Measurements from ENCODE around the gene AKR1C3. TPM values are rescaled to one million over a fixed set of nuclear protein-coding genes. Genes with fewer than 3 reads are reported as not detected.
"Not testable (repeated sequence)": the region's sequence is repeated elsewhere in the genome, so short reads cannot be mapped to it uniquely, and the experiment has no call there.

Gene AKR1C3
- total RNA-seq, 1 experiment from 2014 or later = not detected

GRCh38 chr10:5092848-5093790 lies 1.1 kb upstream of the AKR1C3 start:
- Histone ChIP-seq H3K79me2 (ENCODE audit: low read length) (no peaks in the 10 kb centered on the region), H3K4me3 (ENCODE audit: low read length) (no peak overlapping the region), H3K9ac (ENCODE audit: low read length) (no peak overlapping the region), H4K20me1 (ENCODE audit: insufficient read depth, low read depth, low read length) (no peaks in the 10 kb centered on the region), H3K9me3 (ENCODE audit: low read length) (no peaks in the 10 kb centered on the region), H3K4me1 (ENCODE audit: low read length) (no peaks in the 10 kb centered on the region), H2AFZ (ENCODE audit: low read length) (no peak overlapping the region), H3K36me3 (ENCODE audit: insufficient read depth, low read length) (no peaks in the 10 kb centered on the region), H3K27me3 (ENCODE audit: low read length) (no peaks in the 10 kb centered on the region), H3K9me2 (replicated peaks; ENCODE audit: insufficient read depth, low read length) (no peaks in the 10 kb centered on the region), H3K27ac (ENCODE audit: low read length) (no peak overlapping the region), H3K4me2 (ENCODE audit: low read depth, low read length, poor library complexity, severe bottlenecking) (no peak overlapping the region)
- DNase-seq = no peak

- H3K4me1 ChIP-seq (ENCODE audit: low read length) = no peaks in the 10 kb centered on the region
- no peak overlapping the region for H3K27ac ChIP-seq (ENCODE audit: low read length)
- no peak overlapping the region for H3K4me3 ChIP-seq (ENCODE audit: low read length)
- H3K36me3 ChIP-seq (ENCODE audit: insufficient read depth, low read length) = no peaks in the 10 kb centered on the region
- no peak overlapping the region for H2AFZ ChIP-seq (ENCODE audit: low read length)
- H3K9me3 ChIP-seq (ENCODE audit: low read length) = no peaks in the 10 kb centered on the region
- H3K4me2 ChIP-seq (ENCODE audit: low read depth, low read length, poor library complexity, severe bottlenecking) = no peak overlapping the region
- H3K9me2 ChIP-seq (replicated peaks; ENCODE audit: insufficient read depth, low read length) = no peaks in the 10 kb centered on the region
- DNase-seq = no peak
- no peaks in the 10 kb centered on the region for H3K79me2 ChIP-seq (ENCODE audit: low read length)
- H4K20me1 ChIP-seq (ENCODE audit: insufficient read depth, low read depth, low read length) = no peaks in the 10 kb centered on the region
- no peaks in the 10 kb centered on the region for H3K27me3 ChIP-seq (ENCODE audit: low read length)
- H3K9ac ChIP-seq (ENCODE audit: low read length) = no peak overlapping the region
These were observed 1.5 kb downstream of the AKR1C3 start for GRCh38 chr10:5095687-5096086.

GRCh38 chr10:5096108-5096507 lies 1.9 kb downstream of the AKR1C3 start:
- Histone ChIP-seq H3K4me3 (ENCODE audit: low read length) (no peak overlapping the region), H3K4me2 (ENCODE audit: low read depth, low read length, poor library complexity, severe bottlenecking) (no peak overlapping the region), H3K4me1 (ENCODE audit: low read length) (no peaks in the 10 kb centered on the region), H3K9ac (ENCODE audit: low read length) (no peak overlapping the region), H3K36me3 (ENCODE audit: insufficient read depth, low read length) (no peaks in the 10 kb centered on the region), H3K9me3 (ENCODE audit: low read length) (no peaks in the 10 kb centered on the region), H3K9me2 (replicated peaks; ENCODE audit: insufficient read depth, low read length) (no peaks in the 10 kb centered on the region), H3K27ac (ENCODE audit: low read length) (no peak overlapping the region), H3K27me3 (ENCODE audit: low read length) (no peaks in the 10 kb centered on the region), H3K79me2 (ENCODE audit: low read length) (no peaks in the 10 kb centered on the region), H4K20me1 (ENCODE audit: insufficient read depth, low read depth, low read length) (no peaks in the 10 kb centered on the region), H2AFZ (ENCODE audit: low read length) (no peak overlapping the region)
- no peak for DNase-seq

- not testable (repeated sequence) for H3K36me3 ChIP-seq (ENCODE audit: insufficient read depth, low read length); H3K4me3 ChIP-seq (ENCODE audit: low read length); H3K79me2 ChIP-seq (ENCODE audit: low read length); H3K27ac ChIP-seq (ENCODE audit: low read length); H3K4me1 ChIP-seq (ENCODE audit: low read length); H3K4me2 ChIP-seq (ENCODE audit: low read depth, low read length, poor library complexity, severe bottlenecking); H3K9me2 ChIP-seq (replicated peaks; ENCODE audit: insufficient read depth, low read length); H2AFZ ChIP-seq (ENCODE audit: low read length); H4K20me1 ChIP-seq (ENCODE audit: insufficient read depth, low read depth, low read length); DNase-seq; H3K27me3 ChIP-seq (ENCODE audit: low read length); H3K9ac ChIP-seq (ENCODE audit: low read length); H3K9me3 ChIP-seq (ENCODE audit: low read length)
These were observed 8.3 kb downstream of the AKR1C3 start for GRCh38 chr10:5102479-5102878.

- Histone ChIP-seq H3K4me2 (ENCODE audit: low read depth, low read length, poor library complexity, severe bottlenecking) (no peak overlapping the region), H3K9ac (ENCODE audit: low read length) (no peak overlapping the region), H3K27ac (ENCODE audit: low read length) (no peak overlapping the region), H2AFZ (ENCODE audit: low read length) (no peak overlapping the region), H3K4me3 (ENCODE audit: low read length) (no peak overlapping the region), H4K20me1 (ENCODE audit: insufficient read depth, low read depth, low read length) (no peaks in the 10 kb centered on the region), H3K4me1 (ENCODE audit: low read length) (no peaks in the 10 kb centered on the region), H3K9me3 (ENCODE audit: low read length) (no peaks in the 10 kb centered on the region), H3K36me3 (ENCODE audit: insufficient read depth, low read length) (no peaks in the 10 kb centered on the region), H3K79me2 (ENCODE audit: low read length) (no peaks in the 10 kb centered on the region), H3K27me3 (ENCODE audit: low read length) (no peaks in the 10 kb centered on the region), H3K9me2 (replicated peaks; ENCODE audit: insufficient read depth, low read length) (no peaks in the 10 kb centered on the region)
- no peak for DNase-seq
These were observed 9.3 kb downstream of the AKR1C3 start for GRCh38 chr10:5103481-5103880.

GRCh38 chr10:5105626-5106025 lies 11.4 kb downstream of the AKR1C3 start:
- H3K36me3 ChIP-seq (ENCODE audit: insufficient read depth, low read length) = no peaks in the 10 kb centered on the region
- no peaks in the 10 kb centered on the region for H3K9me2 ChIP-seq (replicated peaks; ENCODE audit: insufficient read depth, low read length)
- H3K79me2 ChIP-seq (ENCODE audit: low read length) = no peaks in the 10 kb centered on the region
- H3K4me1 ChIP-seq (ENCODE audit: low read length) = no peaks in the 10 kb centered on the region
- H3K4me3 ChIP-seq (ENCODE audit: low read length) = no peak overlapping the region
- H2AFZ ChIP-seq (ENCODE audit: low read length) = no peak overlapping the region
- no peaks in the 10 kb centered on the region for H3K9me3 ChIP-seq (ENCODE audit: low read length)
- no peak overlapping the region for H3K9ac ChIP-seq (ENCODE audit: low read length)
- H4K20me1 ChIP-seq (ENCODE audit: insufficient read depth, low read depth, low read length) = no peaks in the 10 kb centered on the region
- no peaks in the 10 kb centered on the region for H3K27me3 ChIP-seq (ENCODE audit: low read length)
- H3K4me2 ChIP-seq (ENCODE audit: low read depth, low read length, poor library complexity, severe bottlenecking) = no peak overlapping the region
- H3K27ac ChIP-seq (ENCODE audit: low read length) = no peak overlapping the region
- DNase-seq = no peak

GRCh38 chr10:5106553-5106952 lies 12.3 kb downstream of the AKR1C3 start:
- H3K27ac ChIP-seq (ENCODE audit: low read length) = no peak overlapping the region
- no peaks in the 10 kb centered on the region for H3K4me1 ChIP-seq (ENCODE audit: low read length)
- no peaks in the 10 kb centered on the region for H3K9me3 ChIP-seq (ENCODE audit: low read length)
- no peak overlapping the region for H3K9ac ChIP-seq (ENCODE audit: low read length)
- H3K79me2 ChIP-seq (ENCODE audit: low read length) = no peaks in the 10 kb centered on the region
- H3K4me2 ChIP-seq (ENCODE audit: low read depth, low read length, poor library complexity, severe bottlenecking) = no peak overlapping the region
- H3K36me3 ChIP-seq (ENCODE audit: insufficient read depth, low read length) = no peaks in the 10 kb centered on the region
- no peaks in the 10 kb centered on the region for H3K9me2 ChIP-seq (replicated peaks; ENCODE audit: insufficient read depth, low read length)
- no peak overlapping the region for H3K4me3 ChIP-seq (ENCODE audit: low read length)
- H3K27me3 ChIP-seq (ENCODE audit: low read length) = no peaks in the 10 kb centered on the region
- no peaks in the 10 kb centered on the region for H4K20me1 ChIP-seq (ENCODE audit: insufficient read depth, low read depth, low read length)
- H2AFZ ChIP-seq (ENCODE audit: low read length) = no peak overlapping the region
- no peak for DNase-seq

GRCh38 chr10:5107860-5108526 lies 13.8 kb downstream of the AKR1C3 start:
- Histone ChIP-seq H3K79me2 (ENCODE audit: low read length) (no peaks in the 10 kb centered on the region), H3K4me2 (ENCODE audit: low read depth, low read length, poor library complexity, severe bottlenecking) (no peak overlapping the region), H3K9me3 (ENCODE audit: low read length) (no peaks in the 10 kb centered on the region), H3K4me1 (ENCODE audit: low read length) (no peaks in the 10 kb centered on the region), H3K9me2 (replicated peaks; ENCODE audit: insufficient read depth, low read length) (no peaks in the 10 kb centered on the region), H3K9ac (ENCODE audit: low read length) (no peak overlapping the region), H4K20me1 (ENCODE audit: insufficient read depth, low read depth, low read length) (no peaks in the 10 kb centered on the region), H2AFZ (ENCODE audit: low read length) (no peak overlapping the region), H3K4me3 (ENCODE audit: low read length) (no peak overlapping the region), H3K27ac (ENCODE audit: low read length) (no peak overlapping the region), H3K36me3 (ENCODE audit: insufficient read depth, low read length) (no peaks in the 10 kb centered on the region), H3K27me3 (ENCODE audit: low read length) (no peaks in the 10 kb centered on the region)
- no peak for DNase-seq
